HG02973 (cell line): Measurements from ENCODE around the gene TPGS2.
"Not testable (repeated sequence)": the region's sequence is repeated elsewhere in the genome, so short reads cannot be mapped to it uniquely, and the experiment has no call there.

Experiments
- ATAC-seq: cut with Tn5 transposase; IDR thresholded peaks from one replicate; pipeline ENCODE4 v1.9.1; 2021; ENCODE audit warnings: moderate library complexity; ENCODE audit not compliant: unreplicated experiment

Gene TPGS2

GRCh38 chr18:36776650-36777049 lies 52.2 kb downstream of the TPGS2 start:
- no peak for ATAC-seq

GRCh38 chr18:36775396-36775795 lies 53.4 kb downstream of the TPGS2 start:
- no peak for ATAC-seq

GRCh38 chr18:36772241-36772723 lies 56.5 kb downstream of the TPGS2 start:
- ATAC-seq: no peak

GRCh38 chr18:36771245-36771644 lies 57.6 kb downstream of the TPGS2 start:
- ATAC-seq: no peak

- no peak for ATAC-seq
These were observed 58.4 kb downstream of the TPGS2 start for GRCh38 chr18:36770315-36770946.

GRCh38 chr18:36769611-36770314 lies 59.0 kb downstream of the TPGS2 start:
- no peak for ATAC-seq

GRCh38 chr18:36769172-36769571 lies 59.6 kb downstream of the TPGS2 start:
- ATAC-seq: no peak

GRCh38 chr18:36766836-36767235 lies 62.0 kb downstream of the TPGS2 start:
- no peak for ATAC-seq

GRCh38 chr18:36762965-36763364 lies 65.8 kb downstream of the TPGS2 start:
- ATAC-seq: not testable (repeated sequence)

- no peak for ATAC-seq
These were observed 66.7 kb downstream of the TPGS2 start for GRCh38 chr18:36762074-36762473.

- no peak for ATAC-seq
These were observed 67.6 kb downstream of the TPGS2 start for GRCh38 chr18:36761186-36761698.

- no peak for ATAC-seq
These were observed 68.2 kb downstream of the TPGS2 start for GRCh38 chr18:36760598-36760997.

GRCh38 chr18:36759167-36759776 lies 69.5 kb downstream of the TPGS2 start:
- no peak for ATAC-seq

GRCh38 chr18:36758623-36759022 lies 70.2 kb downstream of the TPGS2 start:
- ATAC-seq: no peak

- ATAC-seq: no peak
These were observed 70.8 kb downstream of the TPGS2 start for GRCh38 chr18:36757991-36758390.

- ATAC-seq: no peak
These were observed 71.7 kb downstream of the TPGS2 start for GRCh38 chr18:36757081-36757480.

- no peak for ATAC-seq
These were observed 72.6 kb downstream of the TPGS2 start for GRCh38 chr18:36756242-36756641.

GRCh38 chr18:36752929-36753865 lies 75.6 kb downstream of the TPGS2 start:
- no peak for ATAC-seq

- ATAC-seq: no peak
These were observed 83.4 kb downstream of the TPGS2 start for GRCh38 chr18:36745219-36745975.

- no peak for ATAC-seq
These were observed 84.4 kb downstream of the TPGS2 start for GRCh38 chr18:36744261-36744876.
